ENCODE results near the gene UBXN11.
"Not testable (repeated sequence)": the region's sequence is repeated elsewhere in the genome, so short reads cannot be mapped to it uniquely, and the experiment has no call there.

UBXN11 gene

GRCh38 chr1:26297057-26297790 is 9.2 kb downstream of the UBXN11 start:
- H3K9me3 Mint-ChIP-seq = no peaks in the 10 kb centered on the region
- no peaks in the 10 kb centered on the region for H3K36me3 Mint-ChIP-seq
- no peaks in the 10 kb centered on the region for H3K27me3 Mint-ChIP-seq
- H3K4me3 Mint-ChIP-seq = no peak overlapping the region
- H3K4me1 Mint-ChIP-seq = peaks cover 47% of the 10 kb centered on the region
- H3K27ac Mint-ChIP-seq = no peak overlapping the region

GRCh38 chr1:26296340-26297056 is 9.9 kb downstream of the UBXN11 start:
- no peaks in the 10 kb centered on the region for H3K36me3 Mint-ChIP-seq
- peaks cover 54% of the 10 kb centered on the region for H3K4me1 Mint-ChIP-seq
- H3K9me3 Mint-ChIP-seq = no peaks in the 10 kb centered on the region
- H3K27me3 Mint-ChIP-seq = no peaks in the 10 kb centered on the region
- H3K4me3 Mint-ChIP-seq = no peak overlapping the region
- H3K27ac Mint-ChIP-seq = no peak overlapping the region

GRCh38 chr1:26295194-26296138 is 11.0 kb downstream of the UBXN11 start:
- H3K36me3 Mint-ChIP-seq = no peaks in the 10 kb centered on the region
- no peak overlapping the region for H3K4me3 Mint-ChIP-seq
- peak overlapping the region; percentile 87 for H3K27ac Mint-ChIP-seq
- H3K4me1 Mint-ChIP-seq = peaks cover 60% of the 10 kb centered on the region
- H3K27me3 Mint-ChIP-seq = no peaks in the 10 kb centered on the region
- no peaks in the 10 kb centered on the region for H3K9me3 Mint-ChIP-seq

DNA sequence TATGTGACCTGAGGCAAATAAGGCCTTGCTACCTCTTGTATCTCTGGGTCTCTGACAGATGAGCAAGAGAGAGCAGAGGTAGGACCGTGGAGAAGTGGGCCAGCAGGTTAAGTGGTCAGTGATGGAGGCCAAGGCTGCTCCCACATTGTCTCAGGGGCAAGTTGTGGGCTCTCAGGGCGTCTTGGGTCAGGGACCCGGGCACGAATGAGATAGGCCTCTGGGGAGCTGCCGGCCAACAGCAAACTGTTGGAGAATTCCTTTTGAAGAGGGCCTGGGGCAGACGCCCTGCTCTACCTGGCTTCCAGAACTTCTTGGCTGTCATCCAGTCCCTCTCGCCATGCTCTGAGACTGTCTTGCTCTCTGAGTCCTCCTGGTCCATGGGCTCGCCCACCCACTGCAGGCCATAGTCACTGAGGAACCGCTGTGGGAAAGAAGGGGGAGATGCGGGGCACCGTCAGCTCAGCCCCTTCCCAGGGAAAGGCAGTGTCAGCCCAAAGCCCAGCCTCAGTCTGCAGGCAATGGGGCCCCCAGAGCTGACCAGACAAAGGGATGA is 12.4 kb downstream of the UBXN11 start:
- Mint-ChIP-seq H3K27me3 (no peaks in the 10 kb centered on the region), H3K4me3 (no peak overlapping the region), H3K36me3 (no peaks in the 10 kb centered on the region), H3K4me1 (peaks cover 62% of the 10 kb centered on the region), H3K9me3 (no peaks in the 10 kb centered on the region), H3K27ac (no peak overlapping the region)

- not testable (repeated sequence) for H3K27me3 Mint-ChIP-seq, H3K4me3 Mint-ChIP-seq, H3K36me3 Mint-ChIP-seq, H3K9me3 Mint-ChIP-seq
- Mint-ChIP-seq H3K4me1 (peaks cover 72% of the 10 kb centered on the region), H3K27ac (peak overlapping the region; percentile 55)
These were observed 13.7 kb downstream of the UBXN11 start for GRCh38 chr1:26292735-26293134.

DNA sequence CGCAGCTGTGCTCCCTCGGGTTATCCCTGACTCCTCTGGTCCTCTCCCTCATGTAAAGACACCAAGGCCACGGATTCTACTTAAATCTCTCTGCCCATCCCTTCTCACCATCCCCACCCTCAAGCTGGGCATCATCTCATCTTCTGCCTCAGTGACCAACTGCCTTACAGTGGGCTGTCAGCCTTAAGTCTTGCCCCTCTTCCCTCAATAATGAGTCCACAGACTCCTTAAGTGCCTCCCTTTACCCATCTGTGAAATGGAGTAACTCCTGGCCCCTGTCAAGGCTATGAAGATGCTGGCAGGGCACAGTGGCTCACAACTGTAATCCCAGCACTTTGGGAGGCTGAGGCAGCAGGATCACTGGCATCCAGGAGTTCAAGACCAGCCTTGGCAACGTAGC is 14.5 kb downstream of the UBXN11 start:
- H3K36me3 Mint-ChIP-seq = no peaks in the 10 kb centered on the region
- no peak overlapping the region for H3K4me3 Mint-ChIP-seq
- peaks cover 80% of the 10 kb centered on the region for H3K4me1 Mint-ChIP-seq
- H3K9me3 Mint-ChIP-seq = no peaks in the 10 kb centered on the region
- peak overlapping the region; percentile 87 for H3K27ac Mint-ChIP-seq
- no peaks in the 10 kb centered on the region for H3K27me3 Mint-ChIP-seq

- no peaks in the 10 kb centered on the region for H3K36me3 Mint-ChIP-seq
- H3K27me3 Mint-ChIP-seq = no peaks in the 10 kb centered on the region
- peak overlapping the region; percentile 87 for H3K27ac Mint-ChIP-seq
- no peaks in the 10 kb centered on the region for H3K9me3 Mint-ChIP-seq
- H3K4me3 Mint-ChIP-seq = no peak overlapping the region
- peaks cover 85% of the 10 kb centered on the region for H3K4me1 Mint-ChIP-seq
These were observed 15.0 kb downstream of the UBXN11 start for GRCh38 chr1:26291433-26291832.

DNA sequence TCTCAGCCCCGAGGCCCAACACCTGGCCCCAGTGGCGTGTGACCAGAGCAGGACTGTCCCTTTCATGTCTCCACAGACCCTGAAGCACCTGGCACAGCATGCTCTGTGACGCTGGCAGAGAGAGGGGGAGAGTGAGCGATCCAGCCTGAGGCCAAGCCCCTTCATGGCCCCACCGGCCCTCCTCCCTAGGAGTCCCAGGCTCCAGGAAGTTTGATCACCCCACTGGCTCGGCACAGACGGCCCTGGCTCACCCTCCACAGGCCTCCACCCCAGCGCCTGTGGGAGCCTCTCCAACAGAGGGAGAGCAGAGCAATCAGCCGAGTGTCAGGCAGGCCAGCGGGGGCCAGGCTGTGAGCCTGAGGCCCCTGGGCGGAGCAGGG is 15.6 kb downstream of the UBXN11 start:
- H3K27me3 Mint-ChIP-seq = no peaks in the 10 kb centered on the region
- peaks cover 85% of the 10 kb centered on the region for H3K4me1 Mint-ChIP-seq
- H3K27ac Mint-ChIP-seq = peak overlapping the region; percentile 87
- H3K36me3 Mint-ChIP-seq = no peaks in the 10 kb centered on the region
- no peak overlapping the region for H3K4me3 Mint-ChIP-seq
- no peaks in the 10 kb centered on the region for H3K9me3 Mint-ChIP-seq

DNA sequence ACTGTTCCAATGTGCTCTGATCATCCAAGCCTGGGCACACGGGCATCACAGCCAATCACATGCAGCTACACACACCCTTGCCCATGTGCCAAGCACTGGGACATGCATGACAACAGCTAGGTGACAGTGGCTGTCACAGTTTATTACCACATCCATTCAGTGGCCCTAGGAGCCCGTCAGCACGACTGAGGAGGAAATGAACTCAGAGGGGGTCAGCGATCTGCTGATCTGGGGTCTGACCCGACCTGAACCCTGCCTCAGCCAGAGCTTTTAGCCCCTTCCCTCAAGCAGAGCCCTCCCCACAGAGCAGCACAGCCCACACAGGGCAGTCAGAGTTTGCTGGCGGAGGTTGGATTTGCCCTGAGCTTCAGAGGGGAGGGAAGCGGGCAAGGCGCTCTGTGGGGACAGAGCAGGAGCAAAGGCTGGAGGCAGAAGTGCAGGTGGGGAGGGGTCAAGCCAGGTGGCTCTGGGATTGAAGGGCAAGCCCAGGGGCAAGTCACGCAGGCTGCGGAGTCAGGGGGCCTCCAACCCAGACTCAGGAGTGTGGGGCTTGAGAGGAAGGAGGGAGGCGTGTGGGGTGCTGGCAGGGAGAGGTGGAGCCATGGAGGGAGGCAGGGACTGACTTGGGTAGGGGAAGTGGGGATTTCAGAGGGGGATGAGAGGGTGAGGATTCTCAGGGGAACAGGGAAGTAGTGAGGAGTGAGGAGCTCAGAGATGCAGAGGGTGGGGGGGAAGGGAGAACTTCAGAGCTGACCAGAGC is 16.1 kb downstream of the UBXN11 start:
- H3K27ac Mint-ChIP-seq = peak overlapping the region; percentile 94
- peaks cover 83% of the 10 kb centered on the region for H3K4me1 Mint-ChIP-seq
- peak overlapping the region; percentile 51 for H3K4me3 Mint-ChIP-seq
- H3K27me3 Mint-ChIP-seq = no peaks in the 10 kb centered on the region
- H3K9me3 Mint-ChIP-seq = no peaks in the 10 kb centered on the region
- H3K36me3 Mint-ChIP-seq = no peaks in the 10 kb centered on the region

GRCh38 chr1:26289158-26290059 is 17.0 kb downstream of the UBXN11 start:
- H3K4me1 Mint-ChIP-seq = peaks cover 86% of the 10 kb centered on the region
- H3K9me3 Mint-ChIP-seq = no peaks in the 10 kb centered on the region
- peak overlapping the region; percentile 94 for H3K27ac Mint-ChIP-seq
- H3K36me3 Mint-ChIP-seq = peaks cover 3% of the 10 kb centered on the region
- peak overlapping the region; percentile 51 for H3K4me3 Mint-ChIP-seq
- no peaks in the 10 kb centered on the region for H3K27me3 Mint-ChIP-seq

- peaks cover 4% of the 10 kb centered on the region for H3K36me3 Mint-ChIP-seq
- peaks cover 96% of the 10 kb centered on the region for H3K4me1 Mint-ChIP-seq
- H3K4me3 Mint-ChIP-seq = peak overlapping the region; percentile 73
These were observed 18.0 kb downstream of the UBXN11 start for GRCh38 chr1:26288311-26288941.

DNA sequence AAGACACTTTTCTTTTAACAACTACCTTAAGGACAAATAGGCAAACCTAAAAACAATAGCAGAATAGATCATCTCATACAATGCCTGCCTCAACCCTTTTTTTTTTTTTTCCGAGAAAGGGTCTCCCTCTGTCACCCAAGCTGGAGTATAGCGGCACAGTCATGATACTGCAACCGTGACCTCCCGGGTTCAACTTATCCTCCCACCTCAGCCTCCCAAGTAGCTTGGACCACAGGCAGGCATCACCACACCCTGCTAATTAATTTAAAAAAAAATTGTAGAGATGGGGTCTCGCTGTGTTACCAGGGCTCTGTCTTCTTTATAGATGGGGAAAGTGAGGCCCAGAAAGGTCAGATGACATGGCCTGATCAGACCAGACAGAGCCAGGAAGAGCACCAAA is 18.6 kb downstream of the UBXN11 start:
- Mint-ChIP-seq H3K27ac (peak overlapping the region; percentile 98), H3K4me1 (peaks cover 98% of the 10 kb centered on the region), H3K4me3 (peak overlapping the region; percentile 73), H3K36me3 (peaks cover 4% of the 10 kb centered on the region), H3K27me3 (no peaks in the 10 kb centered on the region), H3K9me3 (no peaks in the 10 kb centered on the region)

More at GRCh38 chr1:26288311-26288941, 18.0 kb downstream of the UBXN11 start:
- Mint-ChIP-seq H3K27me3 (no peaks in the 10 kb centered on the region), H3K9me3 (no peaks in the 10 kb centered on the region), H3K27ac (peak overlapping the region; percentile 98)

- no peaks in the 10 kb centered on the region for H3K9me3 Mint-ChIP-seq
- H3K27ac Mint-ChIP-seq = peak overlapping the region; percentile 98
- peaks cover 98% of the 10 kb centered on the region for H3K4me1 Mint-ChIP-seq
- peak overlapping the region; percentile 73 for H3K4me3 Mint-ChIP-seq
- H3K36me3 Mint-ChIP-seq = peaks cover 4% of the 10 kb centered on the region
- no peaks in the 10 kb centered on the region for H3K27me3 Mint-ChIP-seq
These were observed 19.3 kb downstream of the UBXN11 start for GRCh38 chr1:26287033-26287711.

Measured in activated naive CD4-positive, alpha-beta T cell treated with anti-CD3 and anti-CD28 coated beads, Interleukin-2, amount 50 U/mL, for 24 hours (primary cell).